Chondrocyte (in vitro differentiated cells): ENCODE data around the gene ASZ1. TPM values are rescaled to one million over a fixed set of nuclear protein-coding genes. Genes with fewer than 3 reads are reported as not detected.
A peak's percentile ranks its signal among the peaks of the same experiment; 100 is the strongest.

ENCODE experiments used
- DNase-seq: peaks from one replicate; pipeline ENCODE4 v3.0.0; 2021; ENCODE audit warnings: mixed read lengths, low spot score
- H3K27ac Mint-ChIP-seq: one replicate; pipeline ENCODE4 v1.8.0; 2021; ENCODE audit warnings: mild to moderate bottlenecking, moderate library complexity, mixed read lengths; ENCODE audit not compliant: unreplicated experiment
- H3K27me3 Mint-ChIP-seq: 2 replicates; pipeline ENCODE4 v1.8.0; 2021; ENCODE audit warnings: low read depth, mixed read lengths
- H3K36me3 Mint-ChIP-seq: 2 replicates; pipeline ENCODE4 v1.8.0; 2021; ENCODE audit warnings: low read depth, mixed read lengths
- H3K4me1 Mint-ChIP-seq: 2 replicates; pipeline ENCODE4 v1.8.0; 2021; ENCODE audit warnings: low read depth, mild to moderate bottlenecking, mixed read lengths
- H3K4me3 Mint-ChIP-seq: one replicate; pipeline ENCODE4 v1.8.0; 2021; ENCODE audit warnings: mild to moderate bottlenecking, moderate library complexity, mixed read lengths; ENCODE audit not compliant: unreplicated experiment
- H3K9me3 Mint-ChIP-seq: 2 replicates; pipeline ENCODE4 v1.8.0; 2021; ENCODE audit warnings: low read depth, mixed read lengths
- CTCF ChIP-seq: fragments of 200-600 bp; sonication (generic); IDR thresholded peaks from 2 replicates; pipeline ENCODE4 v1.5.0; 2021; ENCODE audit warnings: antibody characterized with exemption, mild to moderate bottlenecking, moderate library complexity
- total RNA-seq: library from RNA; stranded (reverse); gene quantifications from 3 replicates; pipeline ENCODE4 v1.2.1, GENCODE V29; 2021

ASZ1 gene
- total RNA-seq, 1 donor from 2014 or later, result not detected

- H3K4me1 Mint-ChIP-seq, result peaks cover 3% of the 10 kb centered on the region
- H3K27ac Mint-ChIP-seq, result no peak overlapping the region
- H3K4me3 Mint-ChIP-seq, result no peak overlapping the region
- TF ChIP-seq CTCF, result no peak
- H3K27me3 Mint-ChIP-seq, result peaks cover 15% of the 10 kb centered on the region
- H3K9me3 Mint-ChIP-seq, result peaks cover 4% of the 10 kb centered on the region
- DNase-seq, result no peak
- H3K36me3 Mint-ChIP-seq, result no peaks in the 10 kb centered on the region
These were observed 44.2 kb downstream of the ASZ1 start for GRCh38 chr7:117383046-117383445.

GRCh38 chr7:117381362-117381761, 45.9 kb downstream of the ASZ1 start:
- Mint-ChIP-seq H3K9me3 (peaks cover 6% of the 10 kb centered on the region), H3K4me1 (peaks cover 3% of the 10 kb centered on the region), H3K4me3 (no peak overlapping the region), H3K36me3 (no peaks in the 10 kb centered on the region), H3K27ac (no peak overlapping the region), H3K27me3 (peaks cover 11% of the 10 kb centered on the region)
- peak; percentile 62 for TF ChIP-seq CTCF
- DNase-seq, result no peak

DNA sequence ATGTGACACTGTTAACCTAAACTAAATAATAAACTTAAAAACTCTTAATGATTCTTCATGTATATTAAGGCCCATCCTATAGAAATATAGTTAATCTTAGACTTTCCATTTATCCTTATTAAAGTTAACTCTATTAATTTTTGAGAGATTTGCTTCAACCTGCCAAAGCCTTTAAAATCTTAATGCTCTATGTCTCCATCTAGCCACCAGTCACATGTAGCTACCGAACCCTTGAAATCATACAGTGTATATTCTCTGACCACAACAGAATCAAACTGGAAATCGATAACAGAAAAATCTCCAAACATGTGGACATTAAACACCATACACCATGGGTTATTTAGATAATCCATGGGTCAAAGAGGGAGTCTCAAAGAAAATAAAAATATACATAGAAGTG, 51.9 kb downstream of the ASZ1 start:
- Mint-ChIP-seq H3K9me3 (peaks cover 11% of the 10 kb centered on the region), H3K36me3 (no peaks in the 10 kb centered on the region), H3K27me3 (peaks cover 2% of the 10 kb centered on the region), H3K27ac (peak overlapping the region; percentile 28), H3K4me3 (no peak overlapping the region), H3K4me1 (peaks cover 21% of the 10 kb centered on the region)
- peak; percentile 75 for TF ChIP-seq CTCF
- no peak for DNase-seq

DNA sequence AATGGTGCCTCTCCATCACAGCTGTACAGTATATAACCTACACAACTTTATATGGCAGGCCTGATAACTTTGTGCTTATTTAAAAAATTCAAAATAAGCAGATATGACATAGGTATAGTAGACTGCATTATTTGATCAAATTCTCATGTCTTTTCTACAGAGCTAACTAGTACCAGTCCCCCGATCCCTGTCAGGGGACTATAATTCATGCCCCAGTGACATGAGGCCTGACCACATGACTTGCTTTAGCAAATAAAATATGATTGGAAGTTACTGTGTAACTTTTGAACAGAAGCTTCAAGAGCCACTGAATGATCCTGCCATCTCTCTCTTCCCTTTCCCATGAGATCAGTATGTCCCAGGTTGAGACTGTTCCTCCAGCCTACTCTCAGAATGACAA, 55.2 kb downstream of the ASZ1 start:
- no peak overlapping the region for H3K4me3 Mint-ChIP-seq
- H3K36me3 Mint-ChIP-seq, result no peaks in the 10 kb centered on the region
- no peak for DNase-seq
- H3K9me3 Mint-ChIP-seq, result peaks cover 7% of the 10 kb centered on the region
- H3K27me3 Mint-ChIP-seq, result no peaks in the 10 kb centered on the region
- no peak overlapping the region for H3K27ac Mint-ChIP-seq
- H3K4me1 Mint-ChIP-seq, result peaks cover 21% of the 10 kb centered on the region
- no peak for TF ChIP-seq CTCF

GRCh38 chr7:117364339-117365080, 62.8 kb downstream of the ASZ1 start:
- peaks cover 12% of the 10 kb centered on the region for H3K27me3 Mint-ChIP-seq
- no peak overlapping the region for H3K4me3 Mint-ChIP-seq
- no peak for TF ChIP-seq CTCF
- DNase-seq, result no peak
- H3K36me3 Mint-ChIP-seq, result peaks cover 1% of the 10 kb centered on the region
- H3K27ac Mint-ChIP-seq, result no peak overlapping the region
- no peaks in the 10 kb centered on the region for H3K4me1 Mint-ChIP-seq
- H3K9me3 Mint-ChIP-seq, result no peaks in the 10 kb centered on the region
